Activated naive CD8-positive, alpha-beta T cell treated with anti-CD3 and anti-CD28 coated beads for 36 hours (primary cell): ENCODE measurements around the gene ACSF2. TPM values are rescaled to one million over a fixed set of nuclear protein-coding genes. Genes with fewer than 3 reads are reported as not detected.
A peak's percentile ranks its signal among the peaks of the same experiment; 100 is the strongest.

Experiments used
- DNase-seq: peaks from one replicate; pipeline ENCODE4 v3.0.0; 2021
- H3K27ac Mint-ChIP-seq: one replicate; pipeline ENCODE4 v1.8.0; 2022; ENCODE audit warnings: mild to moderate bottlenecking, moderate library complexity, mixed read lengths
- H3K27me3 Mint-ChIP-seq: one replicate; pipeline ENCODE4 v1.8.0; 2022; ENCODE audit warnings: mild to moderate bottlenecking, mixed read lengths
- H3K36me3 Mint-ChIP-seq: one replicate; pipeline ENCODE4 v1.8.0; 2021; ENCODE audit warnings: mild to moderate bottlenecking, mixed read lengths
- H3K4me1 Mint-ChIP-seq: one replicate; pipeline ENCODE4 v1.8.0; 2021; ENCODE audit warnings: mixed read lengths
- H3K4me3 Mint-ChIP-seq: one replicate; pipeline ENCODE4 v1.8.0; 2022; ENCODE audit warnings: mild to moderate bottlenecking, moderate library complexity, mixed read lengths
- H3K9me3 Mint-ChIP-seq: one replicate; pipeline ENCODE4 v1.8.0; 2022; ENCODE audit warnings: mixed read lengths
- total RNA-seq, 2 experiments: library from RNA; stranded (reverse); gene quantifications; one replicate each; pipeline ENCODE4 v1.2.3, GENCODE V29; 2021

ACSF2 gene
- total RNA-seq, 2 experiments from 2014 or later: 9.2 to 9.7 TPM

DNA sequence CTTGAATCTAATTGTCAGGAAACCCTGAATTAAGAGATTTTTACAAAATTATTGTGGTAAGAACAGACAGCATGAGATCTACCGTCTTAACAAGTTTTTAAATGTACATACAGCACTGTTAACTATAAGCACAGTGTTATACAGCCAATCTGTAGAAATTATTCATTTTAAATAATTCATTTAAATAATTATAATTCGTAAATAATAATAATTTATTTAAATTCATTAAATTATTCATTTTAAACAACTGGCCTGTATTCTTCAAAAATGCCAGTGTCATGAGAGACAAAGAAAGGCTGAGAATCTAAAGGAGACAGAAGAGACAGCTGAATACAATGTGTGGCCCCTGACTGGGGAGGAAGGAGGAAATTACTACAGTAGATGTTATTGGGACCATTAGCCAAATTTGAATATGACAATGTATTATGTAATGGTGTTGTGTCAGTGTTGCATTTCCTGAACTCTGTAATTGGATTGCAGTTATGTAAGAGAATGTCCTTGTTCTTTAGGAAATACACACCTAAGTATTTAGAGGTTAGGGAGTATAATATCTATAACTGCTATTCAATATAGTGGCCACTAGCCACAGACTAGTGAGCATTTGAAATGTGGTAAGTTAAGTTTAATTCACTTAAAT is 55.0 kb downstream of the ACSF2 start:
- DNase-seq: no peak
- Mint-ChIP-seq H3K4me3 (no peak overlapping the region), H3K27ac (peak overlapping the region; percentile 83), H3K36me3 (peaks cover 16% of the 10 kb centered on the region), H3K27me3 (no peaks in the 10 kb centered on the region), H3K4me1 (peaks cover 26% of the 10 kb centered on the region), H3K9me3 (no peaks in the 10 kb centered on the region)

- no peak overlapping the region for H3K4me3 Mint-ChIP-seq
- H3K27me3 Mint-ChIP-seq: no peaks in the 10 kb centered on the region
- no peak for DNase-seq
- H3K9me3 Mint-ChIP-seq: no peaks in the 10 kb centered on the region
- peaks cover 26% of the 10 kb centered on the region for H3K4me1 Mint-ChIP-seq
- H3K27ac Mint-ChIP-seq: no peak overlapping the region
- H3K36me3 Mint-ChIP-seq: peaks cover 17% of the 10 kb centered on the region
Measured at GRCh38 chr17:50481648-50482047, 55.6 kb downstream of the ACSF2 start.

GRCh38 chr17:50482110-50482509 is 56.1 kb downstream of the ACSF2 start:
- H3K27me3 Mint-ChIP-seq: no peaks in the 10 kb centered on the region
- no peak overlapping the region for H3K27ac Mint-ChIP-seq
- DNase-seq: no peak
- peaks cover 26% of the 10 kb centered on the region for H3K4me1 Mint-ChIP-seq
- H3K9me3 Mint-ChIP-seq: no peaks in the 10 kb centered on the region
- H3K36me3 Mint-ChIP-seq: peaks cover 17% of the 10 kb centered on the region
- H3K4me3 Mint-ChIP-seq: no peak overlapping the region

GRCh38 chr17:50482516-50482915 is 56.5 kb downstream of the ACSF2 start:
- Mint-ChIP-seq H3K9me3 (no peaks in the 10 kb centered on the region), H3K4me3 (no peak overlapping the region), H3K4me1 (peaks cover 26% of the 10 kb centered on the region), H3K36me3 (peaks cover 17% of the 10 kb centered on the region), H3K27me3 (no peaks in the 10 kb centered on the region), H3K27ac (peak overlapping the region; percentile 56)
- DNase-seq: peak; percentile 79

DNA sequence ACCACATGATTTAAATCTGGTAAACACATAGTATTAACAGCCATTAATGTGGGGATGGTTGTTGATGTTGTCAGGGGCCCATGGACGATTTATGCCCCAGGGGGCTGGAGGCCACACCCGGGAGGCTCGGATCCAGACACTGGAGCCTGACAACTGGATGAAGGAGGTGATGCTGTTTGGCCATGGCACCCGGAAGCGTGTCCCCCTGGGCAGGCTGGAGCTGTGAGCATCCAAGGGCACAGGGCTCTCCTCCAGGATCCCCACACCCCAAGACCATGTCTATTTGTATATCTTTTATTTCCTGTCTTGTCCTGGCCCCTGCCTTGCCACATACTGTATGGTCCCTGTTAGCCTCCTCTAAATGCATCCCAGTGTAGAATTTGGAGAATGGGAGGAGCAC is 57.2 kb downstream of the ACSF2 start:
- Mint-ChIP-seq H3K36me3 (peaks cover 17% of the 10 kb centered on the region), H3K4me1 (peaks cover 22% of the 10 kb centered on the region), H3K27ac (no peak overlapping the region), H3K4me3 (no peak overlapping the region), H3K9me3 (no peaks in the 10 kb centered on the region), H3K27me3 (no peaks in the 10 kb centered on the region)
- no peak for DNase-seq

DNA sequence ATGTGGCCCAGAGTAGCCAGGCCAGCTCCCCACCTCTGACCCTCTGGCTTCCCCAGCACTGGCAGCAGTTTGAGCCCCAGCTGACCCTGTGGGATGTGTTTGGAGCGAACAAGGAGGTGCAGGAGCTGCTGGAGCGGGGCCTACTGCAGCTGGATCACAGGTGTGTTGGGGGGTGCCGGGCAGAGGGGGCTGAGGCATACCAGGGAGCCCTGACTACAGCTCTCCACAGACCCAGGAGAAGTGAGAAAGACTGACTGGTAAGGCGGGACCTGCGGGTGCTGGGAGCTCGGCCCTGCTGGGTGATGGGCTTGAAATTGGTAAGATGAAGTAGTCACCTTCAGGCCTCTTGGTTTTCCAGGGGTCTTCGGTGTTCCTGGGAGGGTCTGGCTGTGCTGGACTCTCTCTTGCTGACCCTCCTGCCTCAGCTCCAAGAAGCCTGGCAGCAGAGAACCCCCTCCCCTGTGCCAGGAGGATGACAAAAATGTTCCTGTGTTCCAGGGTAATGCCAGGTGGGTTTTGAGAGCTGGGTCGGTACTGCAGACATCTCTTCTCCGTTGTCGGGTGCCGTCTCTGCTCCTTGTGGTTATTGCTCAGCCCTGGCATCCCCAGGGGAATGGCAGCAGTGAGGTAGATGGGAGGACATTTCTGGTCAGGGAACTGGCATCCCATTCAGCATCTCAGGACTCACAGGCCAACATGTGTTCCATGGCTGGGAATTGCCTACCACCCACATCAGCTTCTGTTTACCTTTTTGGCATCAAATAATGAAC is 58.6 kb downstream of the ACSF2 start:
- no peak for DNase-seq
- Mint-ChIP-seq H3K9me3 (no peaks in the 10 kb centered on the region), H3K36me3 (peaks cover 16% of the 10 kb centered on the region), H3K27ac (no peak overlapping the region), H3K4me1 (peaks cover 19% of the 10 kb centered on the region), H3K4me3 (no peak overlapping the region), H3K27me3 (no peaks in the 10 kb centered on the region)

DNA sequence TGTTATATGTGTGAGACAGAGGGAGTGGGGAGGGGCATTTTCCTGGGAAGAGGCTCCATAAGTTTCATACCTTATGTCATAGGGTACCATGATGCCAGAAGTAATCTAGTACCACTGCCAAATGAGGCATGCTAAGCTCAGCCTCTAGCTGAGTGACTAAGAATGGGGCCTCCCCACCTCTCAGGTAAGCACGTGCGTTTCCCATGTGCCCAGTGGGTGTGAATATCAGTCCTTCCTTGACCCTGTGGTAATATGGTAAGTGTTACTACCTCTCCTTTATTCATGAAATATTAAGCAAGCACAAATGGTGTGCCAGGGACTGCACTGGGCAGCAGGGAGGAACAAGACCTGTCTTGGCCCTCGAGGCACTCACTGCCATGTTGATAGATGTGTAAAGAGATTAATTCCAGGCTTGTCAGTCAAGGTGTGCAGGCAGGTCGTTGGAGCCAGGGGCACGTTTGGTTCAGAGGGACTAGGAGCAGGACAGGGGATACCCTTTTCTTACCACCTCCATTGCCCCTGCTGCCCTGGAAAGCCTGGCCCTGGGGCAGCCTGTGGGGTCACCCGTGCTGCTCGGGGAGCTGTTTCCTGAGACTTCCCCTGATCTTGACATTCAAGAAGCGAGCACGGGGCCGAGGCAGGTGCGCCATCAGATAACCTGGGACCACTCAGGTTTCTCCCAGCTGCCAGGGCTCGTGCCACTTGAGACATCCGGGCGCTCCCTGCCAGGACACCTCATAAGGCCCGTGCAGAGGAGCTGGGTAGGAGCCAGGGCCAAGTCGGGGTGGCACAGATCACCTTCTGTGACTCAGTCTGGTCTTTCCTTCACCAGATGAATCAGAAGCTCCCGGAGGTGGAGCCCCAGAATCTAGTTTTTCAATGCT is 61.4 kb downstream of the ACSF2 start:
- Mint-ChIP-seq H3K36me3 (peaks cover 11% of the 10 kb centered on the region), H3K9me3 (no peaks in the 10 kb centered on the region), H3K27me3 (no peaks in the 10 kb centered on the region), H3K4me3 (no peak overlapping the region), H3K4me1 (peaks cover 3% of the 10 kb centered on the region), H3K27ac (no peak overlapping the region)
- DNase-seq: no peak

- DNase-seq: no peak
- Mint-ChIP-seq H3K27ac (peak overlapping the region; percentile 53), H3K4me3 (no peak overlapping the region), H3K27me3 (no peaks in the 10 kb centered on the region), H3K36me3 (peaks cover 8% of the 10 kb centered on the region), H3K4me1 (no peaks in the 10 kb centered on the region), H3K9me3 (no peaks in the 10 kb centered on the region)
Measured at GRCh38 chr17:50488880-50489279, 62.9 kb downstream of the ACSF2 start.

GRCh38 chr17:50491505-50491904 is 65.5 kb downstream of the ACSF2 start:
- no peak overlapping the region for H3K4me3 Mint-ChIP-seq
- H3K4me1 Mint-ChIP-seq: no peaks in the 10 kb centered on the region
- no peaks in the 10 kb centered on the region for H3K36me3 Mint-ChIP-seq
- no peaks in the 10 kb centered on the region for H3K9me3 Mint-ChIP-seq
- no peak overlapping the region for H3K27ac Mint-ChIP-seq
- no peaks in the 10 kb centered on the region for H3K27me3 Mint-ChIP-seq
- DNase-seq: no peak

- Mint-ChIP-seq H3K27me3 (no peaks in the 10 kb centered on the region), H3K27ac (no peak overlapping the region)
- DNase-seq: no peak
Measured at GRCh38 chr17:50492214-50492613, 66.2 kb downstream of the ACSF2 start.

GRCh38 chr17:50493744-50494143 is 67.7 kb downstream of the ACSF2 start:
- Mint-ChIP-seq H3K9me3 (no peaks in the 10 kb centered on the region), H3K4me1 (no peaks in the 10 kb centered on the region), H3K4me3 (no peak overlapping the region), H3K27ac (no peak overlapping the region), H3K36me3 (no peaks in the 10 kb centered on the region), H3K27me3 (no peaks in the 10 kb centered on the region)
- DNase-seq: no peak

More at GRCh38 chr17:50492214-50492613, 66.2 kb downstream of the ACSF2 start:
- no peaks in the 10 kb centered on the region for H3K9me3 Mint-ChIP-seq
- no peak overlapping the region for H3K4me3 Mint-ChIP-seq
- no peaks in the 10 kb centered on the region for H3K4me1 Mint-ChIP-seq
- H3K36me3 Mint-ChIP-seq: no peaks in the 10 kb centered on the region

DNA sequence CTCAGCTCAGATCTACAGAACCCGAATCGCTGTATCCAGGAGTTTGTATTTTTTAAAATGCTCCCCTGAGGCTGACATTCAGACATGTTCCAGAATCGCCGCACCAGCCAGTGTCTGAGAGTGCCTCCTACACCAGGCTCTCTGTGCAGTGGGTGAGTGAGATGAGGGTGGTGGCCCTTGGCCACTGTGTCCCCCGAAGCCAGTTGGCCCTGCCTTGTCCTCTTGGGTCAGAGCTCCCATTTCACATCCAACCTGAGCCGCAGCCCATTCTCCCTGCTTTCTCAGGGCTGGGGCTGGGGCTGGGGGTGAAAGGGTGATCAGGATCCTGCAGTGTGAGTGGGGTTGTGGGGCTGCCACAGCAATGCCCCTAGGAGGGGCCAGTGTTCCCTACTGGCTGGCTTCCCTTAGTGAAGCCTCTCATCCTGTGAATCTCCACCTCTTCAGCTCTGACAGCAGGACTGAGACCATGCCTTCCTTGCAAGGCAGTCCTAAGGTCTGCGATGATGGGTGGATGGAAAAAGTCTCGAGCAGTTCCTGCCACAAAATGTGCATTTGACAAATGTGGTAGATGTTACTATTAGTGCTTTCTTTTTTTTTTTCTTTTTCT is 69.3 kb downstream of the ACSF2 start:
- Mint-ChIP-seq H3K27ac (no peak overlapping the region), H3K36me3 (no peaks in the 10 kb centered on the region), H3K27me3 (no peaks in the 10 kb centered on the region), H3K9me3 (no peaks in the 10 kb centered on the region), H3K4me1 (no peaks in the 10 kb centered on the region), H3K4me3 (no peak overlapping the region)
- no peak for DNase-seq

- H3K4me1 Mint-ChIP-seq: no peaks in the 10 kb centered on the region
- no peak overlapping the region for H3K4me3 Mint-ChIP-seq
- no peaks in the 10 kb centered on the region for H3K27me3 Mint-ChIP-seq
- H3K36me3 Mint-ChIP-seq: no peaks in the 10 kb centered on the region
- no peak for DNase-seq
- H3K27ac Mint-ChIP-seq: no peak overlapping the region
- no peaks in the 10 kb centered on the region for H3K9me3 Mint-ChIP-seq
Measured at GRCh38 chr17:50495918-50496317, 69.9 kb downstream of the ACSF2 start.

DNA sequence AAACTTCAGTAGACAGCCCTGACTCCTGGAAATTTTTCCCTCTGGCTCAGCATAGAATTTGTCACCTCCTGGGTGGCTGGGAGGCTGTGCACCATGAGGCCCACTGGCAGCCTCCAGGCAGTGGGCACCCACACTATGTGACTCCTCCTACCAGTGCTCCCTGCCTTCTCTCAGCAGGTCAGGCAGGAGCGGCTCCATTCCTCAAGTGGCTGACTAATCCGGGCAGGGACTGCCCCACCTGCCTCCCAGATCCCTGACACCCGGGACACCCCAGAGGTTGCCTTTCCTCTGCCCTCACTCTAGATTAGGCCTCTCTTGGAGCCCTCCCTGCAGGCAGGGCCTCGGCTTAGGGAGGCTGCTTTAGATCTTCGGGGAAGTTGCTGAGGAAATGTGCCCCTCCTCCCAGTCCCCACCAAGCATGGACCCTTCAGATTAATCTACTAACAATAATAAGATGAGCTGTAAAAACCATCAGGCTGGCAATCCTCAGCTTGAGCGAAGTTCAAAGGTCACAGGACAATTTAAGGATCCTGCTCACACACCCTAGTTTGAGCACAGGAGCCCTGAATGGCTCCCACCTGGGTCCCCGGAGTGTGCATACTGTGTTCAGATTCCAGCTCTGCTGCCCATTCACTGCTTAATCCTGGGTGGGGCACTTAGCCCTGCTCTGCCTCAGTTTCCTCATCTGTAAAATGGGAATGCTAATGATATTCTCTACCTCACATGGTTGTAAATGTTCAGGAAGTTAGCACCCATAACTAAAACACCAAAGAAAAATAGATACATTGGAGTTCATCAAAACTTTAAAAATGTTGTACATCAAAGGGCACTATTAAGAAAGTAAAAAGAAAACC is 72.2 kb downstream of the ACSF2 start:
- no peaks in the 10 kb centered on the region for H3K36me3 Mint-ChIP-seq
- no peak overlapping the region for H3K4me3 Mint-ChIP-seq
- DNase-seq: no peak
- no peaks in the 10 kb centered on the region for H3K4me1 Mint-ChIP-seq
- no peaks in the 10 kb centered on the region for H3K9me3 Mint-ChIP-seq
- H3K27me3 Mint-ChIP-seq: no peaks in the 10 kb centered on the region
- H3K27ac Mint-ChIP-seq: no peak overlapping the region
